ENCODE results near the gene CREBBP.
A peak's percentile ranks its signal among the peaks of the same experiment; 100 is the strongest.

The CREBBP gene

DNA sequence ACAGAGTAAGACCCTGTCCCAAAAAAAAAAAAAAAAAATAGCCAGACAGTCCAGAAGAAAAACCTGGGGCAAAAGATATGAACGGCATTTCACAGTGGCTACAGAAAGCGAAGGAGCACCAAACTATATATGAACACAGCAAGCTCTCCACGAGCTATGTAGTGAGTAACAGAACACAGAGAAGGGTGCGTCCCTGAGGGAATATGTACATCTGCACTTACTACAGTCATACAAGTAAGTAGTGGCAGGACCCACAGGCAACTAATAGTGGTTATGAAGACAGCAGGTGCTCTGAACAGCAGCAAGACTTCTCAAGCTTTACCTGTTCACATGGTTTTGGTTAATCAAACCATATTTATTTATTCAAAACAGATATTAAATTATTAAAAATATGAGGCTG, 179.0 kb downstream of the CREBBP start:
- no peak for DNase-seq (ENCODE audit: low read depth in 2 of 2)
- TF ChIP-seq, protein P1, sequence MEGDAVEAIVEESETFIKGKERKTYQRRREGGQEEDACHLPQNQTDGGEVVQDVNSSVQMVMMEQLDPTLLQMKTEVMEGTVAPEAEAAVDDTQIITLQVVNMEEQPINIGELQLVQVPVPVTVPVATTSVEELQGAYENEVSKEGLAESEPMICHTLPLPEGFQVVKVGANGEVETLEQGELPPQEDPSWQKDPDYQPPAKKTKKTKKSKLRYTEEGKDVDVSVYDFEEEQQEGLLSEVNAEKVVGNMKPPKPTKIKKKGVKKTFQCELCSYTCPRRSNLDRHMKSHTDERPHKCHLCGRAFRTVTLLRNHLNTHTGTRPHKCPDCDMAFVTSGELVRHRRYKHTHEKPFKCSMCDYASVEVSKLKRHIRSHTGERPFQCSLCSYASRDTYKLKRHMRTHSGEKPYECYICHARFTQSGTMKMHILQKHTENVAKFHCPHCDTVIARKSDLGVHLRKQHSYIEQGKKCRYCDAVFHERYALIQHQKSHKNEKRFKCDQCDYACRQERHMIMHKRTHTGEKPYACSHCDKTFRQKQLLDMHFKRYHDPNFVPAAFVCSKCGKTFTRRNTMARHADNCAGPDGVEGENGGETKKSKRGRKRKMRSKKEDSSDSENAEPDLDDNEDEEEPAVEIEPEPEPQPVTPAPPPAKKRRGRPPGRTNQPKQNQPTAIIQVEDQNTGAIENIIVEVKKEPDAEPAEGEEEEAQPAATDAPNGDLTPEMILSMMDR (IDR thresholded peaks at IDR 0.05; ENCODE audit: low read depth, low read length): no peak
- H3K4me3 ChIP-seq (replicated peaks in 1 of 2; ENCODE audit: low read depth in 2 of 2, low read length in 2 of 2): no peak overlapping the region

DNA sequence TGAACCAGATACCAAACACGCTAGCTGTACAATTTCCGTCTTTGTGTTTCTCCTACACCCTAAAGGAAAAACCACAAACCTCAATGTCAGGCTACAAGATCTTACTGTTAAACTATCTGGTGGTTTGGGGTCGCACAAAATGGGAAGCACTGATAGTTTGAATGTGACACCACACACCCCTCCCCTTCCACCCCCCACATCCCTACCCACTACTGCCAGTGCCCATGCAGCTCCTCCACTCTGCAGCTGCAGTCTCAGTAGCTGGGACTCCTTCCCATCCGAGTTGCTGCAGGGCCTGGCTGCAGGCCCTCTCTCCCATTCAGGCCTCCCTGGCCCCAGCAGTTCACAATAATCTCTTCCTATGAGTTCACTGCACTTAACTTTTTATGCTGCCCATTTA, 181.6 kb downstream of the CREBBP start:
- DNase-seq (ENCODE audit: low read depth in 2 of 2): no peak
- no peak overlapping the region for H3K4me3 ChIP-seq (replicated peaks in 1 of 2; ENCODE audit: low read depth in 2 of 2, low read length in 2 of 2)
- TF ChIP-seq, protein P1 (IDR thresholded peaks at IDR 0.05; ENCODE audit: low read depth, low read length): no peak

DNA sequence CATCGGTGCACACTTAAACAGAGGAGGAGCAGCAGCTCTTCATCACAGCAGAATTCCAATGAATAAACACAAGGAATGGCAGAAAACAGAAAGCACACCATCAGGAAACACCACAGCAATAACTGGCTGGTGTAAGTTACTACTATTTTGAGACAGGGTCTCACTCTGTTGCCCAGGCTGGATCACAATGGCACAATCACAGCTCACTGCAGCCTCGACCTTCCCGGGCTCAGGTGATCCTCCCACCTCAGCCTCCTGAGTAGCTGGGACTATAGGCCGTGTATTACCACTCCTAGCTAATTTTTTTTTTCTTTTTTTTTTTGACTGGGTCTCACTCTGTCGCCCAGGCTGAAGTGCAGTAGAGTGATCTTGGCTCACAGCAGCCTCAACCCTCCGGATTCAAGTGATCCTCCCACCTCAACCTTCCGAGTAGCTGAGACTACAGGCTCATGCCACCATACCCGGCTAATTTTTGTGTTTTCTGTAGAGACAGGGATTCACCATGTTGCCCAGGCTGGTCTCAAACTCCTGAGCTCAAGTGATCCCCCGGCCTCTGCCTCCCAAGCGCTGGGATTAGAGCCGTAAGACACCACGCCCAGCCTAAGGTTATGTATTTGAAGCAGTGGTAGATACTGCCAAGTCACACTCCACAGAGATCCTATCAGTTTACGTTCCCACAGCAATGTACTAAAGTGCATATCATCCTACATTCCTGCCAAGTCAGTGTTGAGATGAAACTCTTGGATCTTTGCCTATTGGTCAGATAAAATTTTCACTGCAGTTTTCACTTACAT, 183.9 kb downstream of the CREBBP start:
- H3K4me3 ChIP-seq (replicated peaks in 1 of 2; ENCODE audit: low read depth in 2 of 2, low read length in 2 of 2): no peak overlapping the region
- TF ChIP-seq, protein P1 (IDR thresholded peaks at IDR 0.05; ENCODE audit: low read depth, low read length): no peak
- peak; percentile 79 to 89 for DNase-seq (ENCODE audit: low read depth in 2 of 2)

DNA sequence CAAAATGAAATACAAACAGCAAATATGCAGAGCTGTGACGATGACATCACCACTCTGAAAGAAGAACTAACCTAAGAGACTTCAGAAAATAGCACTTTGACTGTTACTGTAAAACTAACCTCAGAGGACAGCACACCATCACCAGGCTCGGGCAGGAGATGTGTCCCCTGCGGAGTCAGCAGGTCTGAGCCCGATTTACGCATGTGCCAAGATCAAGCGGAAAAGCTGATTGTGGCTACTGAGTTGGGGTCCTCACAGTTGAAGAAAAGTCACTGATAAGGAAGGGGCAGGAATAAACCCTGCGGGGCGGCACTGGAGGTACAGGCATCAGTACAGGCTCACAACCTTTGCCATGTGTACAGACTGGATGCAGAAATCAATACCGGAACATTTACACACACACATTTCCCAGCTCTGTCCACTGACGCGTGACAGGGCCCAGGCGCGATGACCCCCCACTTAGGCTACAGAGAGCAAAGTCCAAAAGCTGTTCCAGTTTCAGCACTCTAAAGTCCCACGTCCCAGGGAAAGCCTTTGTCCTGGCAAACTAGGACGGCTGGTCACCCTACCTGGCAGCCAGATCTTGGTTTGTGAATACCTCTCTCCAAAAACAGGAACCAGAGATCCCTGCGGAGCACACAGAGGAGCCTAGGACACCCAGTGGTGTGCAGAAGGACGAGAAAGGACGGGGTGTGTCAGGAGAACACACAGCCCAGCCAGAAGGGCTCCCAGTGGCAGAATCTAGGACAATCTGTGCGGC, 184.7 kb downstream of the CREBBP start:
- no peak for DNase-seq (ENCODE audit: low read depth in 2 of 2)
- TF ChIP-seq, protein P1 (IDR thresholded peaks at IDR 0.05; ENCODE audit: low read depth, low read length): no peak
- no peak overlapping the region for H3K4me3 ChIP-seq (replicated peaks in 1 of 2; ENCODE audit: low read depth in 2 of 2, low read length in 2 of 2)

DNA sequence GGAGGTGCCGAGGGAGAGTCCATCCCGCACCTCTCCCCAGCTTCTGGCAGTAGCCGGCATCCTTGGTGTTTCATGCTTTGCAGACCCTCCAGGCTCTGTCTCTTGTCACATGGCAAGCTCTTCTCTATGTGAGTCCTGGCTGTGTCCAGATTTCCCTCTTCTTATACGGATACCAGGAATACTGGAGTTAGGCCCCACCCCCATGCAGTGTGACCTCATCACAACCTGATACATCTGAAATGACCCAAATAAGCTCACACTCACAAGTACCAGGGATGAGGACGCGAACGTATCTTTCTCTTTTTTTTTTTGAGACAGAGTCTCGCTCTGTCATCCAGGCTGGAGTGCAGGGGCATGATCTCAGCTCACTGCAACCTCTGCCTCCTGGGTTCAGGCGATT, 186.5 kb downstream of the CREBBP start:
- H3K4me3 ChIP-seq (replicated peaks in 1 of 2; ENCODE audit: low read depth in 2 of 2, low read length in 2 of 2): no peak overlapping the region
- TF ChIP-seq, protein P1 (IDR thresholded peaks at IDR 0.05; ENCODE audit: low read depth, low read length): no peak
- DNase-seq (ENCODE audit: low read depth in 2 of 2): no peak

DNA sequence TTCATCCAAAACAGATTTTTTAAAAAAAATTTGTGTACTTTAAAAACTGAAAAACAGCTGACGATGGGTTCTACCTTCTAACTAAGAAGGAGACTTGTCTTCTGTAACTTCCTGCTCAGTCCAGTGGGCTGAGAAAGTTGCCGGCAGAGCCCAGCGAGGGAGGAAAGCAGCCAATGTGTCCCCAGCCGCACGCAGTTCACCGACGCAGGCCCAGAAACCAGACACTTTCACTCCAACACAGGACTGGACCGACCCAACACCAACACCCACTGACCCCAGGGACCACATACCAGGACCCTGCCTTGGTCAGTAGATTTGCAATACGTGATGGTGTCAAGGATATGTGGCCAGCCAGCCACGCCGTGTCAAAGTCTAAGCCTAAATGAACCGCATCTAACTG, 188.8 kb downstream of the CREBBP start:
- DNase-seq (ENCODE audit: low read depth in 2 of 2): no peak
- TF ChIP-seq, protein P1 (IDR thresholded peaks at IDR 0.05; ENCODE audit: low read depth, low read length): no peak
- no peak overlapping the region for H3K4me3 ChIP-seq (replicated peaks in 1 of 2; ENCODE audit: low read depth in 2 of 2, low read length in 2 of 2)

All from cardiac fibroblast (primary cell).